ES-I3 (cell line): ENCODE results near the gene MAGEA1.
A peak's percentile ranks its signal among the peaks of the same experiment; 100 is the strongest.

Source experiments
- H3K36me3 ChIP-seq: 2 replicates; pipeline ENCODE4 v1.6.1; 2013; ENCODE audit warnings: mild to moderate bottlenecking, low read length, control low read depth, moderate library complexity; ENCODE audit not compliant: insufficient read depth
- H3K4me1 ChIP-seq: 2 replicates; pipeline ENCODE4 v1.6.1; 2013; ENCODE audit warnings: mild to moderate bottlenecking, control low read depth, low read length; ENCODE audit not compliant: insufficient read depth
- H3K9ac ChIP-seq: 2 replicates; pipeline ENCODE4 v1.6.1; 2013; ENCODE audit warnings: low read depth, mild to moderate bottlenecking, low read length, moderate library complexity
- H3K9me3 ChIP-seq: 2 replicates; pipeline ENCODE4 v1.6.1; 2013; ENCODE audit warnings: mild to moderate bottlenecking, low read length, moderate library complexity; ENCODE audit not compliant: control insufficient read depth, insufficient read depth

Gene MAGEA1

DNA sequence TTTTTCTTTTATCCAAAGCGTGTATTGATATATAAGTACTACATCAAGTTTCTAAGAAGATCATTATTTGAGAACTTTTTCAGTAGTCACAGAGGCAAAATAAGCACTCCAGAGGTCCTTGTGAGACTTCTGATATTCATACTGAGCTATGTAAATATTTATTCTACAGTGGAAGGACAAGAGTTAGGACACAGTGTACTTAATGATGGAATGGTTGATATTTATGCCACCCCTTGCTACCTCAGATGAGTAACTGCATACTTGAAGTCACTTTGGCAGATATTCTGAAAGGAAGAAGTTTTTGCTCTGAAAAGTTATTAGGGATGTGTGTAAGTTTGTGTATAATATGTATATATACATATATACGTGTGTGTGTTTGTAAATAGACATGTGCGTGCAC is 30.3 kb downstream of the MAGEA1 start:
- no peaks in the 10 kb centered on the region for H3K4me1 ChIP-seq
- H3K9me3 ChIP-seq, result no peaks in the 10 kb centered on the region
- no peak overlapping the region for H3K9ac ChIP-seq
- no peaks in the 10 kb centered on the region for H3K36me3 ChIP-seq

DNA sequence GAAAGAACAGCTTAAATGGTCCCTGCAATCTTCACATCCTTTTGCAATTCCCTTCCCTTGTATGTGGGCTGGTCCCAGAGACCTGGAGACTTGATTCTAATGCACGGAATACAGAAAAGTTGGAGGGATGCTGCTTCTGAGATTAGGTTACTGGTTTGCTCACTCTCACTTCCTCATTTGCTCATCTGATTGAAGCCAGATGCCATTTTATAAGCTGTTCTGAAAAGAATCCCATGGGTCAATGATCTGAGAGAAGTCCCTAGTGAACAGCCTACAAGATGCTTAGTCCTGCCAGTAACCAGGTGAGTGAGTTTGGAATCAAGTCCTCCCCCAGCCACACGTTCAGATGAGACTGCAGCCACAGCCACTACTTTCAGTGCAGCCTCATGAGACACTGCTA is 35.9 kb downstream of the MAGEA1 start:
- no peaks in the 10 kb centered on the region for H3K36me3 ChIP-seq
- H3K9ac ChIP-seq, result no peak overlapping the region
- no peaks in the 10 kb centered on the region for H3K9me3 ChIP-seq
- H3K4me1 ChIP-seq, result no peaks in the 10 kb centered on the region

DNA sequence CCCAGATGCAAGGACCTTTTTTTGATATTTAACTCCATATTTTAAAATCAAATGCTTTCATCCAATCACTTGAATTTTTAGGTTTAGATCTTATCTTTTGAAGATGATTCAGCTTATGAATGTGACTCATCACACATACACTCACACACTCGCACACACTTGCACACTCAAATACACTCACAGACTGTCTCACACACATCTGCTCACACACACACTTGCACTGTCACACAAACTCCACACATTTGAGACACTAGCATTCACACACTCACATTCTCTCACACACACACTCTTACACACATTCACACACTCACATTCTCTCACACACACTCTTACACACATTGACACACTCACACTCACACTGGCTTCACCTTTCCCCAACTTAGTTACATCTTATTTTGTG is 37.8 kb downstream of the MAGEA1 start:
- Histone ChIP-seq H3K4me1 (no peaks in the 10 kb centered on the region), H3K36me3 (no peaks in the 10 kb centered on the region), H3K9ac (no peak overlapping the region), H3K9me3 (no peaks in the 10 kb centered on the region)

DNA sequence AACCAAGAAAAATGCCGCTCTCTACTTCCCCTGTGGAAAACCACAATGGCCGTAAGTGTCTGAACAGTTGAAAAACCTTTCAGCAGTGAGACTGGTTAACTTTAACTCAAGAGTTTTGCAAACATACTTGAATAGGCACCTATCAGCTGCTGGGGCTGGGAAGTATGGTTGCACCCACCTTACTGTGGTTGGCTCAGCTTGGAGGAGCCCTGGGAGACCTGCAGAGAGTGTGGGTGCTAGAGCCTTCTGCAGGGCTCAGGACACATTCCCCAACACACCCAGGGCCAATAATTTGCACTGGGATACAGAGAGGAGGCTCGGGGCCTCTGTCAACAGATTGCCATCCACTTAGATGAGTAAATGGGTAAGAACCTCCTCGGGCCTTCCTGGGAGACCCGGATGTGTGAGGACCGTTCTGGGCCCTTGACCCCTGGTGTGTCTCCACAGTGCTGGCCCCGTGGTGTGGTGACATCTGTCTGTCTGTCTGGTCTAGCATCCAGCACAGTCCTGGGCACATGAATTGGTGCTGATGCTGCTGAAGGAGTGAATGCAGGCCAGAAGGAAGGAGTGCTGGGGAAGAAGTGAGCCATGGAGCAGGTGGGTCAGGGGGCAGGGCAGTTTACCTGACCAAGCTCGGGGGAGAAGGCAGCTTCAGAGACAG is 46.5 kb downstream of the MAGEA1 start:
- H3K9me3 ChIP-seq, result no peaks in the 10 kb centered on the region
- H3K9ac ChIP-seq, result no peak overlapping the region

DNA sequence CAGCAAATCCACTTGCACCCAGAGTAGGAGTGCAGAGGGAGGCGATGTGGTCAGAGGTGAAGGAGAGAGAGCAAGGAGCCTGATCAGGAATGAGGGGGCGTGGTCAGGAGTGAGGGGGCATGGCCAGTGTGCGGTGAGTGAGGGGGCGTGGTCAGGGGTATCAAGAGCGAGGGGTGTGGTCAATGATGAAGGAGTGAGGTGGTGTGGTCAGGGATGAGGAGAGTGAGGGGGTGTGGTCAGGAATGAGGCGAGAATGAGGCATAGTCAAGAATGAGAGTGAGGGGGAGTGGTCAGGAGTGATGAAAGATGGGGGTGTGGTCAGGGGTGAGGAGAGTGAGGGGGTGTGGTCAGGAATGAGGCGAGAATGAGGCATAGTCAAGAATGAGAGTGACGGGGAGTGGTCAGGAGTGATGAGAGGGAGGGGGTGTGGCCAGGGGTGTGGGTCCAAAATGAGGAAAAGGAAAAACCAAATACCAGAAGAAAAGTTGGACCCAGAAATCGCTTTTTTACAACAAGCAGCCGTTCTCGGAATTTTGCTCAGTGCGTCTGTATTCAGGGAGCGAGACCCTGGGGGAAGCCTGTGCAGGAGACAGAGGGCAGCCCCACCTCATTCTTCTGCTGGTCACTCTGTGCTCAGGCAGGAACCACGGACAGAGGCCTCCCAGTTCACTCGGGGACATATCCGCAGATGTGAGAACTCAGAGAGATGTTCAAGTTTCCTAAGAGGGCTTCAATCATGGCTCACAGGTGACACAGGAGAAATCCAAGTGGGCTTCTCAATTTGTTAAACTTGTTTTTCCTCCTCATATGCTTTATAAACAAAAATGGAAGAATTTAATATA is 47.5 kb downstream of the MAGEA1 start:
- H3K9ac ChIP-seq, result peak overlapping the region; percentile 58; the same call in 1 of the 2 replicates
- no peaks in the 10 kb centered on the region for H3K9me3 ChIP-seq

More for the DNA sequence above, 46.5 kb downstream of the MAGEA1 start:
- Histone ChIP-seq H3K36me3 (no peaks in the 10 kb centered on the region), H3K4me1 (peaks cover 4% of the 10 kb centered on the region; the same call in 1 of the 2 replicates)

More for the DNA sequence above, 47.5 kb downstream of the MAGEA1 start:
- no peaks in the 10 kb centered on the region for H3K36me3 ChIP-seq
- H3K4me1 ChIP-seq, result peaks cover 4% of the 10 kb centered on the region; the same call in 1 of the 2 replicates
